ENCODE measurements around the gene KCTD5.

The KCTD5 gene

DNA sequence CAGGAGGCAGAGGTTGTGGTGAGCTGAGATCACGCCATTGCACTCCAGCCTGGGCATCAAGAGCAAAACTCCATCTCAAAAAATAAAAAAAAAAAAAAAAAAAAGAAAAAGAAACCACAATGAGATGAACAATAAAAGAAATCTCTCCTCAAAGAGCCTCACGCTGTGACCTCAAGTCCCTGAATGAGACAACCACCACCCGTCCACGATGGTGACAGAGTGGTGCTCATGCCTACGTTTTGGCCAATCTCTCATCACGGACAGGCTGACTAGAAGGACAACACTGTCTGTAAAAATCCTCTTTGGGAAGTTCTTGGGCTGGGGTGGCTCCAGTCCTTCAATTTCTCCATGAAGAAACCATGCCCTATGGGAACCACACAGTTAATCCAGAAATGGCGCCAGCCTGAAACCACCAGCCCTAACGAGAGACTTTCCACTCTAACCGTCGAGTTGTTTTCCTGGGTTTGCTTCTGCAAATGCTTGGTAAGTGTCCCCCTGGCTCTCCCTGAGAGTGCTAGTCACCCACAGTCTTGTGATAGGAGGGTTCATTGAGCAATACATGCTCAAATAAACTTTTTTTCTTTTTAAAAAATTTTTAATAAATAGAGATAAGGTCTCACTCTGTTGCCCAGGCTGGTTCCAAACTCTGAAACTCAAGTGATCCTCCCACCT lies 52.7 kb downstream of the KCTD5 start:
- DNase-seq, result no peak

DNA sequence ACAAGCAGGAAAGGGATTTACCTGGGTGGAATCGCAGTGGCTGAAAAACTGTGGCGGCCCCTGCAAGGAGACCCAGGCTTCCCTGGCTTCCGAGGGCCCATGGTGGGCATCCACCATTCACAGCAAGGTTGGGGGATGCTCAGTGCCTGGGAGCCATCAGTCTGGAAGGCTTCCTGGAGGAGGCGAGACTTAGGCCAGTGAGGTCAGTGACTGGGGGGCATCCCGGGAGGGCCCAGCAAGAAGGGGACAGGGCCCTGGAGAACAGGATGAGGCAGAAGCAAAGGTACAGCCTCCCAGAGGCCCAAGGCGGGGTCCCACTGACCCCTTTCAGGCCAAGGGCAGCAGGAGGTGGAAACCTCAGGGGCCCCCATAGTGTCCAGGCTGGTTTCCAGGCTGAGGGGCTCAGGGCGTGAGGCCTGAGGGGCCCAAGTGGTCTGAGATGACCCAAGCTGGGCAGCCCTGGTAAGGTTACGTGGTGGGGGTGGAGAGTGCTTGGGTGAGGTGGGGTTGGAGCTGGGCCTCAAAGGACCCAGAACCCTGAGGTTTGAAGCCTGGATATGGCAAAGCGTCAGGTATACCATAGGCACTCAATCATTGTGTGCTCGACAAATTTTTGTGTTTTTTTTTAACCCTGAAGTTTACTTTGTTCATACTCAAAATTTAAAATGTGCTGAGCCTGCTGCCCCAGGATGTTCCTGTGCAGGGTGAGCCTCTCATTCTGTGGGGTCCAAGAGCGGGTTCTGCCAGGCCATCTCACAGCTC lies 54.3 kb downstream of the KCTD5 start:
- no peak for DNase-seq

DNA sequence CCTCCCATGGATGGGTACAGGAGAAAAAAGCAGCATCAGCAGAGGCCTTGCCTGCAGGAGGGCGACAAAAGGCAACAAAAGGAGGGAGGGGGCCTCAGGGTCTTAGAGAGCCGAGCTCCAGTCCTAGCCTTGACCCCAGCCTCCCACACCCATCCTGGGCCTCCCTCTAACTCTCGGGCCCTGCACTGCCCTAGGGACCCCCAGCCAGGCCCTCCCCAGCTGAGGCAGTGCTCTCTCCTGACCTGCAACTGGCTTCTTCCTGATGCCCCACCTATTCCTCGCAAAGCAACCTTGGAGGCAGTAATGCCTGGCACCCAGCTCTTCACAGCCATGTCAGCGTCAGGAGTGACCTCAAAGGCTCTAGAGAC lies 54.9 kb downstream of the KCTD5 start:
- no peak for DNase-seq

DNA sequence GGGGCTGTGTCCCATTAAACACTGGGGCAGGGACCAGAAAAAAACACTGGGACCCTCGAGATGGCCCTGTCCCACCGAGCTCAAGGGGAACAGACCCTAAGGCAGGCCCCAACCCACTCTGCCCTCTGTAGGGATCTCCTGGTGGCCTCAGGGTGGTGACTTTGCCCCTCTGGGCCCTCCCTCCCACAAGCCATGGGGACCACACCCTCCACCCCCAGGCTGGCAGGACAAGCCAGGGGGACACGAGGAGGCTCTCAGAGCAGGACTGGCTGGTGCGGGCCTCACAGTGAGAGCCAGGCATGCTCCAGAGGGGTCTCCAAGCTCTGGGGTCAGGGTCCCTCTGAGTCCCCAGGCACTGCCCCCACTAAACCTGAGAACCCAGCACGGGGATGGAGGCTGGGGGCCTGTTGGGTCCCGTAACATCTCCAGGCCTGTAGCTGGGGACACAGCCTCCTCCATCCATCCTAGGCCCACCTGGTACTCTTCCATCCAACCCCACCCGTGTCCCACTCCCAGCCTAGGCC lies 55.6 kb downstream of the KCTD5 start:
- DNase-seq, result no peak

DNA sequence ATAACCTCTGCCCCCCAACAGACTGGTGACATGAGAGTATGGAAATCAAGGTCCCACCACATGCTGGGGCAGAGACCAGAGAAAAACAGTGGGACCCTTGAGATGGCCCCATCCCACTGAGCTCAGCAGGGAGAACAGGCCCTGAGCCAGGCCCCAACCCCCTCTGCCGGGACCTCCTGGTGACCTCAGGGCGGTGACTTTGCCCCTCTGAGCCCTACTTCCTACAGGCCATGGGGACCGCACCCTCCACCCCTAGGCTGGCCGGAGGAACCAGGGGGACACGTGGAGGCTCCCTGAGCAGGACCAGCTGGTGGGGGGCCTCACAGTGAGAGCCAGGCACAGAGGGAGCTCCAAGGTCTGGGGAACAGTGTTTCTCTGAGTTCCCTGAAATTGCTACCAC lies 56.3 kb downstream of the KCTD5 start:
- no peak for DNase-seq

DNA sequence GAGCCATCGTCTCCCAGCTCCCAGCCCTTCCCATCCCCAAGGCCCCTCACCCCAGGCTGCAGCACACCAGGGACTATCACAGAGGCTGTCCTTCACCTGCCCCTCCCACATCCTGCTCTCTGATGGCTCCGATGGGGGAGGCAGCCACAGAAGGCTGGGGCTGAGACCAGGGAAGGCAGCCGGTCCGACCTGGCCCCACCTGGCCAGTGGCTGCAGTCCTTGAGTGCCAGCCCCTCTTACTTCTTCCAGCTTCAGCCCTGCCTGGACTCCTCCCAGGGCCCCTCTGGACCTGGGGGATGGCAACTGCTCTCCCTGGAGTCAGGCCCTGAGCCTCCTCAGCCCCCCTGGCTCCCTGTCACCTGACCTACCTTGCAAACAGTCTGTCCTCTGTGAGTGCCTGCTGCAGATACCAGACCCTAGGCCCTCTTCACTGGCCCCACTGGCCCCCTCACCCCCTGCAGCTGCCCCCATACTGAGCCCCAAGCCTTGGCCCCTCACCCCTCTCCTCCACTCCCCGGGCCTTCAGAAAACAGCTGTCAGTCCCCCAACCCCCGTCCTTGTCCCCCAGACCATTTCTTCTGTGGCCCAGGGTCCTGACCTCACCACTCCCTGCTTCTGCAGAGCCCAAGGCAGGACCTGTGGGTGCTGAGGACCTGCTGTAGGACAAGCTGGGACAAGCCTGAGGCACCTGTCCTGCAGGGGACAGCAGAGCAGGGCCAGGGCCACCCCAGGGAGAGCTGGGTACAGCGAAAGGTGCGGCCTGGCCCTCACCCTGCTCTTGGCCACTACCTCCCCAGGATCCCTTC lies 57.5 kb downstream of the KCTD5 start:
- DNase-seq, result no peak

DNA sequence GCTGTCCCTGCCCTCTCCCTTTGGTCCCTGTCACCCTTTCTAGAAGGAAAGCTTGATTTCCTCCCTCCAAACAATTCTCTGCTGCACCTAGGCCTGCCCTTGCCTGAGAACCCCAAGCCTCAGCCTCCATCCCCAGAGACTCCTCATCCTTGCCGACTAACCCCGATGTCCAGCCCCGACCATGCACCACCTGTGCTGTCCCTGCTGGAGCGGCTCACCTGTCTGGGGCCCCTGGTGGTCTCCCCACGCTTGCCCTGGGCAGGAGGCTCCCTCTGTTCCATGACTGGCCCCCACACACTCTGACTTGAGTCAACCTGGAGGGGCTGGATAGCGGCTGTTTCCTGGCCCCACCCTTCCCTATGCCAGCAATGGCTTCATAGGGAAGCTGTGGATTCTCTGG lies 58.2 kb downstream of the KCTD5 start:
- DNase-seq, result no peak

DNA sequence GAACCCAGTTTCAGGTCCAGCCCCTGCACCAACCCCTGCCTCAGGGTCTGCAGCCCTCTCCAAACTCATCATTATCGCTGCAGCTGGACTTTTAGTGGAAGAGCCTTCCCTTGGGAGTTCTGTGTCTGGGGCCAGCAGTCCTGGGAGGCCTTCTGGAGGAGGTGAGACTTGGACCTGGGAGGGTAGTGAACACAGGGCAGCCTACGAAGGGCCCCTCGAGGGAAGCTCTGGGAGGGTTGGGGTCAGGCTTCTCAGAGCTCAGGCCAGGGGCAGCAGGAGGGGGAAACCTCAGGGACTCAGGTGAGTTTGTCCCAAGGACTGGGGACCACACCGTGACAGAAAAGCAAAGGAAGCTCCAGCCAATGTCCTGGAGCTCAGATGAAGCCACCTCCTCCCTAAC lies 58.8 kb downstream of the KCTD5 start:
- no peak for DNase-seq

DNA sequence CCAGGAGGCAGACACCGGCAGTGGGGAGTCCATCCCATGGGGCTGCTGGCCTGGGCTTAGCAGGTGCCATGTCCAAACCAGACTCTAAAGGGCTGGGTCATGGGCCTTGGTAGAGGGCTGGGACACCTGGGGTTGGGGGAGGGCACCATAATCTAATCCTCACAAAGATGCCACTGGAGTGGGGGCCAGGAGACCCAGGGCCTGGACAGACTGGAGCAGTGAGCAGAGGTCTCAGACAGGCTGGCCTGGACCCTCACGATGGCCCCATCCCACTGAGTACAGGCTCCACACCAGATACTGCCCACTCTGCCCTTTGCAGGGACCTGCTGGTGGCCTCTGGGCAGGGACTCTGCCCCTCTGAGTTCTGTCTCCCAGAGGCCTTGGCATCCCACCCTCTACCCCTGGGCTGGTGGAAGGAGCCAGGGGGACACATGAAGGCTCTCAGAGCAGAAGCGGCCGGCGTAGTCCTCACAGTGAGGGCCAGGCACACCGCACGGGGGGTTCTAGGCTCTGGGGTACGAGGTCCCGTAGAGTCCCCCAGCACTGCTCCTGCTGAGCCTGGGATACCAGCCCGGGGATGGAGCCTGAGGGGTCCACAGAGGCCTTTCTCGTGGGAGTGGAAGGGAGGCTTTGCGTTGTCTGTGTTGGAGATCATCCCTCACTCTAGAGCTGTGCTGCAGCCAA lies 60.1 kb downstream of the KCTD5 start:
- DNase-seq, result no peak

DNA sequence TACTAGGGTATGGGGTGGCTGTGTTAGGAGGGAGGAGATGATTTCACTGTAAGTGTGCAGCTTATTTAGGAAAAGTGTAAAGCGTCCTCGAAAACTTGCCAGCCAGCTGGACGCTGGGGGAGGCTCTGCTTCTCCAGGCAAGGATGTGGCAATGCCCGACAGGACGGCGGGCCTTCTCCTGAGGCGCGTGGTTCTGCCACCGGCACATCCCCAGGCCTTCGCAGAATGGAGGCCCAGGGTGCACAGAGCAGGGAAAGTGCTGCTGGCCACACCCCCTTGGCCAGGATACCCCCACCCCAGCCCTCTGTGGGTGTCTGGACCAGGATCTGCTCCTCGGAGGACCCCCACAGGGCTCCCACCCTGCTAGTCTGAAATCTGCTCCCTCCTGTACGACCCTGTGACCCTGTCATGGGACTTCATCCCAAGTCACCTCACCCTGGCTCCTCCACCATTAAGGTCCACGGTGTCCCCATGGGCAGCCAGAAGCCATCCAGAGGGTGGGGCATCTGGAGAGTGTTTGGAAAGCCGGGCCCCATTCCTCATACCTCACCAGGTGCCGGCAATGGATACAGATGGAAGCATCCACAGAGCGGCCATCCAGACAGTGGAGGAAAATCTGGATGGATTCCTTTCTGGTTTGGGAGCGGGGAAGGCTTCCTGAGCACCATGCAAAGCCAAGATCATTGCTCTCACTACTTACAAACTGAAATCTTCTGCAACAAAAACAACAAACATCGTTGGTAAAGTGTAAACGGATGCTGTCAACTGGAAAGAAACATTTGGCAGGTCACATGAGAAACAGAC lies 60.9 kb downstream of the KCTD5 start:
- DNase-seq, result no peak

DNA sequence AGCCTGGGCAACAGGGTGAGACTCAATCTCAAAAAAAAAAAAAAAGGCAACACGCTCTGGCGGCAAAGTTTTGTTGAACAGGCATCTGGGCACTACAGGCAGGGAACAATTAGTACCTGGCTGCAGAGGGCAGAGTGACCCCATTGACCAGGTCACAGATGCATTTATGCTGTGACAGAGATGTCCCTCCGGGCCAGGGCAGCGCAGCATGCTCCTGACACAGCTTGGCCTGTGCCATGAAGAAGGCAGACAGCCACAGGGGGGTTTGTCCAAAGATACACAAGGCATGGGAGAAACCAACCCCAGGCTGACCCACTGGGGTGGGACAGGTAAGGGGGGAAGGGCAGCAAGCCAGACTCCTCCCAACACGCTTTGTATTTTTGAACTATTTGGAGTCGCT lies 62.4 kb downstream of the KCTD5 start:
- DNase-seq, result no peak

DNA sequence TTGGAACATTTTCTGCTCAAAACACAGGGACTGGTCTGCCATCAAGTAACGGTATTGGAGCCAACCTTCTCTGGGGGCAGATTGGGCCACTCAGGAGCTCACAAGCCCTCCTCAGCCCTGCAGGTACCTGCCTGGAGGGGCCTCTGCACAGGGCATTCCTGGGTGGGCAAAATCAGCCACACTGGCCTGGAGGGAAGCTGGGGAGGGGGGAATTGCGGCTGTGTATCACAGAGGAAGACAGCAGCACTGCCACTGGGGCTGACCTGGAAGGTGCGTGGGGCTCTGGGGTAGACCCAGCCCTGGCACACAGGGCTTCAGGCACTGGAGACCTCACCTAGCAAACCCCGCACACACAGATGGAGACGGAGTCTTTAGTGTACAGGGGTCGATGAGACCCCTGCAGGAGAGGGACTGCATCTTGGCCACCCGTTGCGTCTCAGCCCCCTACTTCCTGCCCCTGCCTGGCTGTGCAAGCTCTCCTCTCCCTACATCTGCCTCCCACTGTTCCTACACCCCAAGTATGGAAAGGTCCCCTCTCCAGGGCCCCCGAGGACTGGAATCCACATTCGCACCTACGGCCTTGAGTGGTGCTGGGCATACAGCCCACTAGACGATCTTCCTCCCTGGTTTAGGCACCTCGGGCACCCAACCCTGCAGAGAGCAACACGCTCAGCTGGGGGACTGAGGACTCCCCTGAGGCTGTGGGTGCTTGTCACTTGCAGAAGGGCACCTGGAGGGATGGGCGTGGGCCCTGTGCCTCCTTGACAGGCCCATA lies 63.0 kb downstream of the KCTD5 start:
- DNase-seq, result no peak

DNA sequence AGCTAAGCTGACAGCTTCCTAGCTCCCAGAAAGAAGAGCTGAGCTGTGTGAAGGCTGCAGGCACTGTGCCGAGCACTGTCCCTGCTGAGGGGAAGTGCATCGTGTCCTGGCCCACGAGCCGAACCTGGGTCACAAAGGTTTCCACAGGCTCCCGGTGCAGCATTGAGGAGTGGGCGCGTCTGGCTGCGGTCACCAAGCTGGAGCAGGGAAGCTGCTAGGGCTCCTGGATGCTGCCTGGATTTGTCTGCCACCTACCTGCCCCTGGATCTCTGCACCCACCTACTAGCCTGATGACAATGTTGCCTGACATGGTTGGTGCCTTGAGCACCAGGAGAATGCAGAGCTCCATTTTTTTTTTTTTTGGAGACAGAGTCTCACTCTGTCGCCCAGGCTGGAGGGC lies 63.6 kb downstream of the KCTD5 start:
- no peak for DNase-seq

DNA sequence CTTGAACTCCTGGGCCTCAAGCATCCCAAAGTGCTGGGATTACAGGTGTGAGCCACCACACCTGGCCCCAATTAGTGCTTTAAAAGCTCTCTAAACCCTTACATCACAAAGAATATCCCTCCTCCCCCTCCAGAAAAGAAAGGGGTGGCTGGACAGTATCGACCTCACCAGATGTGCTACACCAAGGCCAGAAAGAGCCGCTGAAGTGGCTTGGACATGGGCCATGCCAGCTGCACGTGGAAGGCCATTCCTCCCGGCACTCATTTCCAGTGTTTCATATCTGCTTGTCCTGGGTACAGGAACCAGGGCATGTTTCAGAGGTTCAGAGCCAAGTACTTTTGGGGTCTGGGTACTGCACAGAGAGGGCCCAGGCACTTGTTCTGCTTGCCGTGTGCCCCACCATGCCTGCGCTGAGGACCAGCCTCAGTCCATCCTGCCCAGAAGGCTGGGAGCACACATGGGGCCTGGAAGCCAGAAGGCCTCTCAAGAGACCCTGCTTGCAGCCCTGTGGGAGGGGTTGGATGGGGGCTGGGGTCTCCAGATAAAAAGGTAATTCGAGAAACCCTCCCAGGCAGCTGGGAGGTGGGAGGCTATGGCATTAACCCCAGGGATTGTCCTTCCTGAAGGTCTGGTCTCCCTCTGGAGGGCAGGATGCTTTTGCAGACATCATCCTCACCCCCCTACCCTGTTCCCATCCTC lies 66.6 kb downstream of the KCTD5 start:
- no peak for DNase-seq

DNA sequence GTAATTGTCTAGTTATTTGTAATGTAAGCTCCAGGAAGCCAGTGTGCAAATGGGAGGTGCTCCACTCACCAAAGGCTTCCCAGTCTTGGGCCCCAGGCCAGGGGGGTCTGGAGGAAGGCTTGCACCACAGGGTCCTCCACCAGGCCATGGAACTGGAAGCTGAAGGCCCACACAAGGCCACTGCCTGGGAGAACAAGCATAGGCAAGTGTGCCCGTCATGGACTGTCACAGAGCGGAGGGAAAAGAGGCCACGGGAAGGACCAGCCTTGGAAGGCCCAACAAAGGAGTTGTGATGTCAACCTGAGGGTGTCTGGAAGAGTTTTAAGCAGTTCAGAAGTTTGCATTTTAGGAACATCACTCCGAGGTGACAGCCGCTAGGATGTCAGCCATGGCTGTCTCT lies 67.2 kb downstream of the KCTD5 start:
- no peak for DNase-seq

DNA sequence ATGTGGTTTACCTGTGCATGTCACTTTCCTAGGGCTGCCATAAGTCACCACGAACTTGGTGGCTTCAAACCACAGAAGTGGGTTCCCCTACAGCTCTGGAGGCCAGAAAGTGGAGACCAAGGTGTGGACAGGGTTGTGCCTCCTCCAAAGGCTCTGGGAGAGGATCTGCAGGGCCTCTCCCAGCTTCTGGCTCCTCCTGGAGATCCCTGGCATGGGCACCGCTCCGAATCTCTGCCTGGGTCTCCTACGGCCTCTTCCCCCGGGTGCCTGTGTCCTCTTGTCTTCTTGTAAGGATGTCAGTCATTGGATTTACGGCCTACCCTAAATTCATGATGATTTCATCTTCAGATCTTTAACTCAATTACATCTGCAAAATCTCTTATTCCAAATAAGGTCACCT lies 67.6 kb downstream of the KCTD5 start:
- no peak for DNase-seq

DNA sequence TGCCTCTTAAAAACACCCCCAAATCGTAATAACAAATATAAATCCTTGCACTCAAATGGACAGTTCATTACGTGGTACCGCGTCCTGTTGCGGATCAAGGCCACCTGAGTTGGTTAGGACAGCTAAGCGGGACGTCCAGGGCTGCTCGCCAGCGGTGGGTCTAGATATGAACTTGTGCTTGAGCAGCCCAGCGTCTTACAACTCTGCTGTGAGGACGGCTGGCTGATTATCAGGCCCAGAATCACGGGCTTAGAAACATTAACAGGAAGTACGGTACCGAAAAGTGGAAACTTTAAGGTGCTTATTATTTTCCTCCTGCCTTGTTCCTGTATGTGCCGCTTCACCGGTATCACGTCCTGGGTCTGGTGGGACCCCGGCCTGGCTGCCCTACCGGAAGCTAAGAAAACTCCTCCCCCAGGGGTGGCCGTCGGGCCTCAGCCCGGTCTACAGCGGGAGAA lies 69.3 kb downstream of the KCTD5 start:
- DNase-seq, result no peak

DNA sequence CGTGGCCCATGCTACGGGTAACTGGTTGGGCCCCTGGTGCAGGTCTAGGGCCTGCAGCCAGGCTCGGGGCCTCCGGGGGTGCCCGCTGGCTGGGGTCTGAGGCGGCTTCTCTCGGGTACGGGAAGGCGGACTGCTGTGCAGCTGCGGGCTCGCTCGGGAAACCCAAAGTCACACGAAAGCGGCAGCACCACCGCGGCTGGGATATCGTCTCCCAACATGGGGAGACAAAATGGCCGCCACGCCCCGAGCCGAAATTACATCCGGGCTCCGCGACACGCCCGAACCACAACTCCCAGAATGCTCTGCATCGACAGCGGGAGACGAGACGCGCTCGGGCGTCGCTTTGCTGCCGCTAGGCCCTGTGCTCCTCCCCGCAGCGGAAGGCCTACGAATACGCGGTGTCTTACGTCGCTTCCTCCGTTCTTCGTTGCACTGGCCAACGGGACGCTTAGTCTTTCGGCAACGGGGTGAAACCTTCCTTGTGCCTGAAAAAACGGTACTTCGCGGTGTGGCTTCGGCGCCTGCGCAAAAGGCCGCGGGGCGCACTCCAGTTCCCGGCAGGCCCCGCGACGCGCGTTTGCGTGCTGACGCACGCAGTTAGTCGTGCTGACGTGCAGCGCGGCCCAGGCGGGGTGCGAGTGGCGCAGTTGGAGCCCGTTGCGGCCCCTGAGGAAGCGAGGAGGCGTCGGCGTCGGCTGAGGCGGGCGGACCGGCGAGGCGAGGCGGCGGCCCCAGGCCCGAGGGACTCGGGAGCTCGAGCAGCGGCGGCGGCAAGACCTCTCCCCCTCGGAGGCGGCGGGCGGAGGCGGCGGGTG lies 69.9 kb downstream of the KCTD5 start, which contains the start of gene SRRM2:
SRRM2 (plus strand) TSS at position 604 of the 815 bp plus-strand sequence. CDS start 3,727 bp downstream, outside the sequence.
- DNase-seq, result peak; percentile 78

All from NCI-H2107 (cell line).